Karpas-422 (cell line): Measurements from ENCODE around the gene ELFN1. TPM values are rescaled to one million over a fixed set of nuclear protein-coding genes. Genes with fewer than 3 reads are reported as not detected.

Experiments
- DNase-seq: peaks from one replicate; pipeline ENCODE4 v3.0.0-alpha.2; 2015
- H2AFZ ChIP-seq: fragments of 200-600 bp; sonication (generic); 2 replicates; pipeline ENCODE4 v1.6.1; 2014; ENCODE audit warnings: antibody characterized with exemption, low read length, mixed read lengths
- H3K27ac ChIP-seq: fragments of 200-600 bp; sonication (generic); 2 replicates; pipeline ENCODE4 v1.5.1; 2014; ENCODE audit warnings: mild to moderate bottlenecking, low read length, moderate library complexity
- H3K27me3 ChIP-seq: fragments of 200-600 bp; sonication (generic); 2 replicates; pipeline ENCODE4 v1.6.1; 2014; ENCODE audit warnings: low read length, mixed read lengths
- H3K36me3 ChIP-seq: fragments of 200-600 bp; sonication (generic); 2 replicates; pipeline ENCODE4 v1.6.1; 2014; ENCODE audit warnings: low read length, mixed read lengths; ENCODE audit not compliant: insufficient read depth
- H3K4me1 ChIP-seq: fragments of 200-600 bp; sonication (generic); 2 replicates; pipeline ENCODE4 v1.6.1; 2014; ENCODE audit warnings: mild to moderate bottlenecking, low read length, mixed read lengths
- H3K4me2 ChIP-seq: fragments of 200-600 bp; sonication (generic); 2 replicates; pipeline ENCODE4 v1.6.1; 2014; ENCODE audit warnings: low read length, low read depth, mild to moderate bottlenecking; ENCODE audit not compliant: poor library complexity, severe bottlenecking
- H3K4me3 ChIP-seq: fragments of 200-600 bp; sonication (generic); 2 replicates; pipeline ENCODE4 v1.5.1; 2014; ENCODE audit warnings: mild to moderate bottlenecking, antibody characterized with exemption, low read length, mixed read lengths
- H3K79me2 ChIP-seq: fragments of 200-600 bp; sonication (generic); 2 replicates; pipeline ENCODE4 v1.6.1; 2014; ENCODE audit warnings: mild to moderate bottlenecking, low read length, mixed read lengths
- H3K9ac ChIP-seq: fragments of 200-600 bp; sonication (generic); 2 replicates; pipeline ENCODE4 v1.6.0; 2014; ENCODE audit warnings: low read length
- H3K9me2 ChIP-seq: fragments of 200-600 bp; sonication (generic), shearing (Covaris generic); replicated peaks from 2 replicates; pipeline ENCODE4 v1.6.0; 2014; ENCODE audit warnings: mild to moderate bottlenecking, low read length, moderate library complexity; ENCODE audit not compliant: insufficient read depth
- H3K9me3 ChIP-seq: fragments of 300-700, 200-600 bp; sonication (generic); 2 replicates; pipeline ENCODE4 v1.6.1; 2014; ENCODE audit warnings: low read length, mixed read lengths
- H4K20me1 ChIP-seq: fragments of 200-600 bp; sonication (generic); 2 replicates; pipeline ENCODE4 v1.6.1; 2014; ENCODE audit warnings: mild to moderate bottlenecking, antibody characterized with exemption, low read length, low read depth; ENCODE audit not compliant: insufficient read depth
- total RNA-seq: library from RNA; depleted of rRNA; stranded (reverse); fragments of >200 nt; shearing (Covaris generic); gene quantifications from 2 replicates; pipeline ENCODE4 v1.2.3, GENCODE V29; 2014; ENCODE audit warnings: low replicate concordance

Gene ELFN1
- total RNA-seq, 1 experiment from 2014 or later: not detected

DNA sequence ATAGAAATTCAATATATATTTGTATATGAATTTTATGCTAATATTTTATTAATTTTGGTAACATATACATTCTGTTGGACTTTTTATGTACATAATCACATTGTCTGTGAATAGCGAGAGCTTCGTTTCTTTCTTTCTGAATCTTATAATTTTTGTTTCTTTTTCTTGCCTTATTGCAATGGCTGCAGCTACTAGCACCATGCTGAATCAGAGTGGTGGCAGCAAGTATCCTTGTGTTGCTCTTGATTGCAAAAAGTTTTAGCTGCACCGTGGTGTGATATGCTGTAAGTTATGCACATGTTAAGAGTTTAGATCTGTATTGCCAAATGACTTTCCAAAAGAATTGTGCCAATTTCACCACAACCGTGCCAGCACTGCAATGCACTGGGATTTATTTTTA is 32.6 kb downstream of the ELFN1 start:
- Histone ChIP-seq H3K9me3 (0 out of 2 replicates have a peak, but pooled peaks cover 3% of the 10 kb centered on the region), H4K20me1 (no peaks in the 10 kb centered on the region), H3K27me3 (no peaks in the 10 kb centered on the region), H2AFZ (no peak overlapping the region), H3K4me1 (peaks cover 5% of the 10 kb centered on the region; the same call in 1 of the 2 replicates), H3K9me2 (no peaks in the 10 kb centered on the region), H3K9ac (no peak overlapping the region), H3K36me3 (no peaks in the 10 kb centered on the region), H3K4me2 (no peak overlapping the region), H3K79me2 (no peaks in the 10 kb centered on the region), H3K27ac (no peak overlapping the region), H3K4me3 (no peak overlapping the region)
- no peak for DNase-seq

DNA sequence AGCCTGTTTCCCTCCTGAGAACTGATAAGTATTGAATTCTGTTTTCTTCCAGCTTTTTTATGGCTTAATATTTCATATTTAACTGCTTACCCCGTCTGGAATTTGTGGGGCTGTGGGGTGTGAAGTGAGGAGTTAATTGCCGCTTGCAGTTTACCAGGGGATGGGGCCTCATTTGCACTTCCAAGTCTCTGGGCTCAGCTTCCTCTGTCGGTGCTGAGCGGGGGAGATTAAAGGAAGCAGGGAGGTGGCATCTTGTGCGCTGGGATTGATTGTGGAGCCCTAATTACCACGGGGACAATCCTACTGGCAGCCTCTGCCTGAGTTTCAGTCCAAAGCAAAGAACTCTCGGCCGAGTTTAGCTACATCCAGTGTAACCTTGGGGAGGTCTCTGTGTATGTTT is 33.4 kb downstream of the ELFN1 start:
- H3K9ac ChIP-seq: no peak overlapping the region
- no peak overlapping the region for H2AFZ ChIP-seq
- H3K4me3 ChIP-seq: no peak overlapping the region

DNA sequence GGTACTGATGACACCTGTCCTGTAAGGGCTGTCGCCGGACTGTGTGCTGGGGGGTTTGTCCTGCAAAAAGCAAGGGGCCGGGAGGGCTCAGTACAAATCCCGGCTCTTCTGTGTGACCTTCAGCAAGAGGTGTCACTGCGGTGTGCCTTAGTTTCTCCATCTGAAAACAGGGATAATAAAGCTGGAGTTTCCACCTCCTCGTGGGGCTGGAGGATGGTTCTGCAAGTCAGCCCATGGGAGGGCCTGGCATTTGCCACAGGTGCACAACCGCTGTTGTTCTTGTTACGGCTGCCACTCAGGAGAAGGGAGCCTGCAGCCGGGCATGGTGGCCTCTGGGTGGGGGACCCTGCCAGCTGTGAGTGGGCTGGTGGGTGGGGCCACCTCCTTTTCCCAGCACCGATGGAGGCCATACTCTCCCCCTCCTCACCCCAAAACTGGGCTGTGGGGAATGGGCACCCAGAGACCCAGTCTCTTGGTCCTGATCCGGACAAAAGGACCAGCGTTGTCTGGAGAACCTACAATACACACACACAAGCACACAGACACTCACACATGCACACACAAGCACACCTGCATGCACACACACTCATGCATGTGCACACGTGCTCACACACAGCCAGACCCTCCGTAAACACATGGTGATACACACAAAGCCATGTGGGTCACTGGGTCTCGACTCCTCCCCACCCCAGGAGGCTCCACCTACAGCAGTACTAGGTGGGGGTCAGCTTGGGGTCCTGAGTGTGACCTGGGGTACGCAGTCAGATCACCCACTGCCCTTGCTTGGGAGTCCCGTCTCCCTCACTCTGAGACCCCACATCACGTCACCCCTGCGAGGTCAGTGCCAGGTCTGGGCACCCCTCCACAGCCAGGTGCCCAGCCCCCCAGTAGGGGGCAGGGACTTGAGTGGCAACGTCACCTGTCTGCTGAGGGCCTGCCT is 34.1 kb downstream of the ELFN1 start:
- Histone ChIP-seq H3K9me2 (no peaks in the 10 kb centered on the region), H3K27ac (no peak overlapping the region), H3K9me3 (peaks cover 4% of the 10 kb centered on the region), H3K4me2 (no peak overlapping the region), H3K4me3 (no peak overlapping the region), H4K20me1 (no peaks in the 10 kb centered on the region), H3K27me3 (no peaks in the 10 kb centered on the region), H3K79me2 (no peaks in the 10 kb centered on the region), H3K4me1 (no peaks in the 10 kb centered on the region), H2AFZ (no peak overlapping the region), H3K36me3 (no peaks in the 10 kb centered on the region), H3K9ac (no peak overlapping the region)
- no peak for DNase-seq

More for the DNA sequence above, 33.4 kb downstream of the ELFN1 start:
- H3K27me3 ChIP-seq: no peaks in the 10 kb centered on the region
- no peaks in the 10 kb centered on the region for H3K79me2 ChIP-seq
- H3K36me3 ChIP-seq: no peaks in the 10 kb centered on the region
- H3K9me3 ChIP-seq: 0 out of 2 replicates have a peak, but pooled peaks cover 3% of the 10 kb centered on the region
- DNase-seq: no peak
- no peaks in the 10 kb centered on the region for H3K9me2 ChIP-seq
- no peak overlapping the region for H3K27ac ChIP-seq
- H4K20me1 ChIP-seq: no peaks in the 10 kb centered on the region
- no peak overlapping the region for H3K4me2 ChIP-seq
- H3K4me1 ChIP-seq: no peaks in the 10 kb centered on the region

DNA sequence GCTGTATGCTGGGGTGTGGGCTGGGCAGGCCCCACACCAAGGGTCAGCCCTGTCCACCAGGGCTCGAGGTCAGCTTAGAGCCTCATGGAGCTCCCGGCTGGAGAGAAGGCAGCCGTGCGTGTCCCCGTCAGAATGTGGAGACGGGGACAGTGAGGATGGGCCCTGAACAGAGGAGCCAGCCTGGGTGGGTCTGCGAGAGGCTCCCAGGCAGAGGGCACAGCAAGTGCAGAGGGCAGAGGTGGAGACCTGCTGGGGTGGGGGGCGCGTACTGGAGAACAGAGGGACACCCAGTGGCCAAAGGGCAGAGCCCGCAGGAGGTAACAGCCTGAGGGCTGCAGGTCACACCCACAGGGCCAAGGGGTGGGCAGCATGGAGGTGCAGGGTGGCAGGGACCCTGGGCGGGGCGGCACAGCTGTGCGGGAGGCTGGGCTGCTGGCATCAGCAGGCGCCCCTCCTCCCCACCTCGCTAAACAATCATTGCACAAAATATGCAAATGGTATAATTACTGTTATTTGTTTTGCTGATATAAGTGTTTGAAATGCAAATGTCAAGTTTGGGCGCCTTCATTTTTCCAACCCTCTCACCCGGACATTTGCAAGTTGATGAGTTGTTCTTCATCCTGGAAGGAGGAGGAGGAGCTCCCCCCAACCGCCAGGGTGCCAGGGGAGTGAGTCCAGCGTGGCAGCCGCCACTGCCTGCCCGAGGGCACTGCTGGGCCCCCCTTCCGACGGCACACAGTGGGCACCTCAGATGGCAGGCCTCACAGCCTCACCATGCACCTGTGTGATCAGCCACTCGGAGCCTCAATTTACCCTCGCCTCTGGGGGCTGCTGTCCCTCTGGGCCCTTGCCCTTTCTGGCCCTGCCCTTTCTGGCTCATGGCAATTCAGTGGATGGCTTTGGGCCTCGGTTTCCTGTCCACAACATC is 35.0 kb downstream of the ELFN1 start:
- H2AFZ ChIP-seq: no peak overlapping the region
- no peak for DNase-seq
- no peaks in the 10 kb centered on the region for H3K27me3 ChIP-seq
- H3K9me2 ChIP-seq: no peaks in the 10 kb centered on the region
- H3K4me2 ChIP-seq: no peak overlapping the region
- no peak overlapping the region for H3K9ac ChIP-seq
- no peak overlapping the region for H3K4me3 ChIP-seq
- no peaks in the 10 kb centered on the region for H3K79me2 ChIP-seq
- H3K36me3 ChIP-seq: no peaks in the 10 kb centered on the region
- H3K9me3 ChIP-seq: peaks cover 14% of the 10 kb centered on the region
- H4K20me1 ChIP-seq: no peaks in the 10 kb centered on the region
- no peak overlapping the region for H3K27ac ChIP-seq
- no peaks in the 10 kb centered on the region for H3K4me1 ChIP-seq

DNA sequence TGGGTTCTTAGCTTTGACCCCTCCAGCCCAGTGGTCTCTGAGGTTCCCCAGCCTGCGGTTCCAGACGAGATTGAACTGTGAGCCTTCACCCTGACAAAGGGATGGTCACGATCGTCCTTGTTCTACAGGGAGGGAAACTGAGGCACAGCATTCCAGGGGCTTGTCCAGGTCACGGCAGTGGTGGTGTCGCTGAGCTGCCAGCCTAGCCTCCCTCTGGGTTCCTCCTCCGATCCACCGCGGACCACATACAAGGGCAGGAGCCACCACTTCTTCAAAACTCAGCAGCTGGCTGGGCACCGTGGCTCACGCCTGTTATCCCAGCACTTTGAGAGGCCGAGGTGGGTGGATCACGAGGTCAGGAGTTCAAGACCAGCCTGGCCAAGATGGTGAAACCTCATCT is 35.8 kb downstream of the ELFN1 start:
- Histone ChIP-seq H3K4me2 (no peak overlapping the region), H2AFZ (no peak overlapping the region), H3K9me2 (no peaks in the 10 kb centered on the region), H3K4me3 (no peak overlapping the region), H3K27me3 (no peaks in the 10 kb centered on the region), H3K4me1 (no peaks in the 10 kb centered on the region), H3K36me3 (no peaks in the 10 kb centered on the region), H3K27ac (no peak overlapping the region), H3K9ac (no peak overlapping the region), H3K79me2 (no peaks in the 10 kb centered on the region), H4K20me1 (no peaks in the 10 kb centered on the region), H3K9me3 (peaks cover 14% of the 10 kb centered on the region)
- DNase-seq: no peak

DNA sequence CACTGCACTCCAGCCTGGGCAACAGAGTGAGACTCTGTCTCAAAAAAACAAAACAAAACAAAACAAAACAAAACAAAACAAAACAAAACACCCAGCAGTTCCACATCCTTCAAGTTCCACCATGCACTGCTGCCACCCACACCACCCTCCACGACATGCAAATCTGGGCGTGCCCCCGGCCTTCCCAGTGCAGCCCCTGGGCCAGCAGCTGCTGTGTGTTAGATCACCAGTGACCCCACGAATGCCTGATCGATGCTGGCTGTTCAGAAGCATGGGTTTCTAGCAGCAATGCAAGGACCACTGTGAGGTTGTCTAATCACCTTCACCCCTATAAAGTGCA is 36.3 kb downstream of the ELFN1 start:
- H3K79me2 ChIP-seq: no peaks in the 10 kb centered on the region
- no peak overlapping the region for H3K4me3 ChIP-seq
- H3K9ac ChIP-seq: no peak overlapping the region
- no peak for DNase-seq
- H2AFZ ChIP-seq: no peak overlapping the region
- H3K27me3 ChIP-seq: no peaks in the 10 kb centered on the region
- no peaks in the 10 kb centered on the region for H3K36me3 ChIP-seq
- H4K20me1 ChIP-seq: no peaks in the 10 kb centered on the region
- H3K4me1 ChIP-seq: no peaks in the 10 kb centered on the region
- H3K9me3 ChIP-seq: peaks cover 14% of the 10 kb centered on the region
- H3K27ac ChIP-seq: no peak overlapping the region
- H3K9me2 ChIP-seq: no peaks in the 10 kb centered on the region
- H3K4me2 ChIP-seq: no peak overlapping the region

DNA sequence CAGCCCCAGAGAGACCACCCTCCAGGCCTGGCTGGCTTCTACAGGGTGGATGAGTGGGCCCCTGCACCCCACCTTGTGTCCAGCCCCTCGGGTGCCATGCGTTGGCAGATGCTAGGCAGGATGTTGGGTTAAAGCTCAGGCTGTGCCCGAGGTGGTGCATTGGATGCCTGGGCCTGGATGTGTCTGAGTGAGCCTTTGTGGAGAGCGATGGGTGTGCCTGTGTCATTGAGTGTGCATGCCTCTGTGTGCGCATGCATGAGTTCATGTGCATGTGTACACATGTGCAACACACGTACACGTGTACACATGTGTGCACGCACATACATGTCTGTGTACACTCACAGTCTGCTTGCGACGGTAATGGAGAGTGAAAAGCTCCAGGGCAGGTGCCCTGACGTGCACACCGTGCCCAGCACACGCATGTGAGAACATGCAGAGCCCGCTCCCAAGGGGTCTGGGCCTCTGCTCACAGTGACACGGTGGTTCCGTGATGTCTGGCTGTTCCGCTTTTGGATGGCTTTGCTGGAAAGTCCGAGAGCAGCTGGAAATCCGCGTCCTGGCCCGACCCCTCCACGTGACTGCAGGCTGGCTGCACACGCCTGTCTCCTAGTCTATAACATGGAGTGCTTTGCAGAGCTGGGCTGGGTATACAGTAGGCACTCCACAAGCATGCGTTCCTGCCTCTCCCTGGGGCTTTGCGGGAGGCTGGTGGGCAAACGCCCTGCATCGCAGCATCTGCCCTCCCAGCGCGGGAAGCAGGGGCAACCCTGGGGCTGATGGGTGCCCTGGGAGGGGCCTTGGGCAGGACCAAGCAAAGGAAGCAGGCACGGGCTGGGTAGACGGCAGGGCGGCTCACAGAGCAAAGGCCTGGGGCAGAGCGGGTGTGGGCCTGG is 36.9 kb downstream of the ELFN1 start:
- Histone ChIP-seq H2AFZ (no peak overlapping the region), H3K4me1 (no peaks in the 10 kb centered on the region), H3K4me3 (no peak overlapping the region), H3K4me2 (no peak overlapping the region), H3K79me2 (no peaks in the 10 kb centered on the region), H3K27ac (no peak overlapping the region), H3K9me3 (peaks cover 14% of the 10 kb centered on the region), H4K20me1 (no peaks in the 10 kb centered on the region), H3K9me2 (no peaks in the 10 kb centered on the region), H3K36me3 (no peaks in the 10 kb centered on the region), H3K9ac (no peak overlapping the region), H3K27me3 (no peaks in the 10 kb centered on the region)
- DNase-seq: no peak
